GM18517 (cell line): ENCODE measurements around the gene APOC1.
"Not testable (repeated sequence)": the region's sequence is repeated elsewhere in the genome, so short reads cannot be mapped to it uniquely, and the experiment has no call there.

Source experiments
- ATAC-seq: cut with Tn5 transposase; IDR thresholded peaks from one replicate; pipeline ENCODE4 v1.9.1; 2021; ENCODE audit warnings: mild to moderate bottlenecking, moderate library complexity; ENCODE audit not compliant: unreplicated experiment

APOC1 gene

DNA sequence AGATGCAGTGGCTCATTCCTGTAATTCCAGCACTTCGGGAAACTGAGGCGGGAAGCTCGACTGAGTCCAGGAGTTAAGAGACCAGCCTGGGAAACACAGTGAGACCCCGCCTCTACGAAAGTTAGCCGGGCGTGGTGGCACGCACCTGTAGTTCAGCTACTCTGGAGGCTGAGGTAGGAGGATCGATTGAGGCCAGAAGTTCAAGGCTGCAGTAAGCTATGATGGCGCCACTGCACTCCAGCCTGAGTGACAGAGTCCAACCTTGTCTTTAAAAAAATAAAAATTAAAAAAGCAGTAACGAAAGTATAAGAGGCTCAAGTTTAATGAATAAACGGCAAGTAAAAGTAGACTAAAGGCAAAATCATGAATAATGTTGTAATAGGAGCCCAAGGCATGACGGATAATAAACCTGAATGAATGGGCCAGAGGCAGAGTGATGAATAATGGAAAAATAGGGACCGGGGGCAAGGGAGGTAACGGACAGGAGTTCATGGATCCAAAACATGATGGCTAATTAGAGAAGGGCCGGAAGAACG lies 24.5 kb upstream of the APOC1 start:
- ATAC-seq = no peak

DNA sequence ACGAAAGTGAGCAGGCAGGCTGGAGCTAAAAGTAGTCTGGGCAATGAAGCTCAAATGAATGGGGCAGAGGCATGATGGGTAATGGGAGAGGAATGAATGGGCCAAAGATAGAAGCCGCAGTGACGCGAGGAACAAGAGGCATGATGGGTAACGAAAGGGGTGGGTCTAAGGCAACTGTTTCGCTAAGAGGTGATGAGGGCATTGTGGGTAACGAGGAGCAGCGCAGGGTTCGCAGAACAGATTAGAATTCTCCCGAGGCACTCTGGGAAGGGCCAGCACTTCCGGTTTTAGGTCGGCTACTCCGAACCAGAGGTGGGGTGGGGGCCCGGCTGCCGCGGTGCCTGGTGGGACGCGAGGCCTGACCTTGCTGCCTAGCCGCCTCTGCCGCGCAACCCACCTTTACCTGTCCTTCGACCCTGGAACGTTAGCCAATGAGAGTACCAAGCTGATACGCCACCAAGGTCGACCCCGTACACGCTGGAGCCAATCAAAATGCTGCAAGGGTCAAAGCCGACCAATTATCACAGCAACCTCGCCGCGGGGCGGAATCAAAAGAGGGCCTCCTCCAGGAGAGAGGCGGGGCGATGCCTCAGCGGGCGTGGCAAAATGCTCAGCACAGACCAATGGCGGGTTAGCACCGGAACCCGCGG lies 23.9 kb upstream of the APOC1 start:
- peak; percentile 82 for ATAC-seq

DNA sequence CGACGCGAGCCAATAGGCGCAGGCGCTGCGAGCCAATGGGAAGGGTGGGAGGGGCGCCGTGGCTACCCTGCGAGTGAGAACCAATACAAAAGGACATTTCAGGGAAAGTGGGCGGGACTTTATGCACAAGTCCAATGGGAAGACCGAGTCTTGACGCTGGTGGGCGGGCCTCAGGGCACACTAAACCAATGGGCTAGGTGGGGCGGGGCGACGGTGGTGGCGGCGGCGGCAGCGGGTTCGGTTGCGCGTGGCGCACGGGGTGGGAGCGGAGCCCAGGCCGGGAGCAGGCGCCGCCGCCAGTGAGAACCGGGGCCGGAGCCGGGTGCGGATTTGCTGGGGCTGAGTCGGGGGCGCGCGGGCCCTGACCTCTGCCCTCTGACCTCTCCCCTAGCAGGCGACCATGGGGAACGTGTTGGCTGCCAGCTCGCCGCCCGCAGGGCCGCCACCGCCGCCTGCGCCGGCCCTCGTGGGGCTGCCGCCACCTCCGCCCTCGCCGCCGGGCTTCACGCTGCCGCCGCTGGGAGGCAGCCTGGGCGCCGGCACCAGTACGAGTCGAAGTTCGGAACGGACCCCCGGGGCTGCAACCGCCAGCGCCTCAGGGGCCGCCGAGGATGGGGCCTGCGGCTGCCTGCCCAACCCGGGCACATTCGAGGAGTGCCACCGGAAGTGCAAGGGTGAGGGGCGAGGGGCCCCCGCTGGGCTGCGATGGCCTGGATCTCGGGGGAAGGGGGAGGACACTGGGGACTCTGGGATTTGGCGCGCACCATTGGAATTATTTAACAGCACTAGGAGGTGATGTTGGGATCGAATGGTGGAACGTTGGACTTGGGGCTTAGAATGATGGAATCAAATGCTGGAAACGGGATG lies 23.2 kb upstream of the APOC1 start, which contains the start of gene TOMM40:
TOMM40 (plus strand) TSS at position 239 of the 867 bp plus-strand sequence; CDS start at position 401, 162 bp downstream.
- ATAC-seq = peak; percentile 70

DNA sequence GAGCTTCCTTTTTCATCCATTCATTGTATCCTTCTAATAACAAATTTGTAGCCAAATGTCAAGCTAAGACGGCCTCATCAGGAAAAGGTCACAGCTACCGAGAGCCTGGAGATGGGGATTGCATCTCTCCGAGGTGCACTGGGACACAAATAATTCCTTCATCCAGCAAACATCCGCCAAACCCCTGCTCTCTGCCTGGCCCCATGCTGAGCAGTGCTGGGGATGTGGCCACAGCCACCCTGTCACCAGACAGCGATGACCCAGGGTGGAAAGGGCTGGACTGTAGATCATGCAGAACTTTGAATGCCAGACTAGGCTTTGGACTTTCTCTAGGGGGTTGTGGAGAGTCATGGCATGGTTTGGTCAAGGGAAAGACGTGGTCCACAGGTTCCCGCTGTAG lies 21.5 kb upstream of the APOC1 start:
- no peak for ATAC-seq

DNA sequence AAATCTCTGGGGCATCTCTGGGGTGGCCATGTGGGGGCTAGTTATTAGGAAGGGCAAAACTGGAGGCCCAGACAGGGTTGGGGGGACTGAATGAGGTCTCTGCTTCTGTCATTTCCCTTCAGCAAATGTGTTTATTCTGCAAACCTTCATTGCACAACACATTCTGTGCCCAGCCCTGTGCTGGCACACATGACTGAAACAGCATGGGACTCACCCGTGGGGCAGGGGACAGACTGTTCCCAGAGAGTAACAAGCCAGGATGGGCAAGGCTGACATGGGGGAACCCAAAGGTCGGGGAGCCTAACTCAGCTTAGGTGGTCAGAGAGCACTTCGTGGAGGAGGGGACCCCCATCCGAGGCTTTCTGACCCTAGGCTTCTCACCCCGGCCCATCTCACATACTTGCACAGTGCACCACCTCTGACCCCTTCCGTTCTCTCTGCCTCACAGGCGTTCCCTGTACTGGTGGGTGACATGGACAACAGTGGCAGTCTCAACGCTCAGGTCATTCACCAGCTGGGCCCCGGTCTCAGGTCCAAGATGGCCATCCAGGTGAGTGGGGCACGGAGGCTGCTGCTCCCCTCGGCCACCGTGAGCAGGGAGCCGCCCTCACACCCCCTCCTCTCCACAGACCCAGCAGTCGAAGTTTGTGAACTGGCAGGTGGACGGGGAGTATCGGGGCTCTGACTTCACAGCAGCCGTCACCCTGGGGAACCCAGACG lies 20.9 kb upstream of the APOC1 start:
- ATAC-seq = no peak

DNA sequence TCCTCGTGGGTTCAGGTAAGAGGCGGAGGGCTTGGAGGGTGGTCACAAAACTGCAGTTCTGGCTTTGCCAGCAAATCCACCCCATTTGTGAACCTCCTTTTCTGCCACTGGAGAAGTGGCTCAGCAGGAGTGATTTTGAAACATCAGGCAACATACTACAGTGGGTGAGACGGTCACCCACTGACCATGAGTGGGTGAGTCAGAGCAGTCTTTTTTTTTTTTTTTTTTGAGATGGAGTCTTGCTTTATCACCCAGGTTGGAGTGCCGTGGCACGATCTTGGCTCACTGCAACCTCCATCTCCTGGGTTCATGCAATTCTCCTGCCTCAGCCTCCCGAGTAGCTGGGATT lies 20.4 kb upstream of the APOC1 start:
- no peak for ATAC-seq

DNA sequence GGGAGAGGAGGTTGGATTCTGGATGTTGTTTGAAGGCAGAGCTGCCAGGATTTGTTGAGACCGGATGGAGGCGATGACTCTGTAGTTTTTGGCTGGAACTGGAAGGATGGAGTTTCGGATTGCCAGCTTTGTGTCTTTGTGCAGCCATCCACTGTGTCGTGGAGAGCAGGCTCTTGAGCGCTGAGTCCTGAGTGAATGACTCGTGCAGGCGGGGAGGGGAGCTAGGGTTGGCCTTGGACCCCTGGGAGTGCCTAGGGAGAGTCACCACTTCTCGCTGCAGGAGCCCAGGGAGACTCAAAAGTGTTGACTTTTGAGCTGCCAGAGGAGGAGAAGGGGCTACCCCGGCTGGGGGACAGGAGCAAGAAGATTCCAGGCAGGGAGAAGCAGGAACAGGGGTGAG lies 19.5 kb upstream of the APOC1 start:
- ATAC-seq = no peak

DNA sequence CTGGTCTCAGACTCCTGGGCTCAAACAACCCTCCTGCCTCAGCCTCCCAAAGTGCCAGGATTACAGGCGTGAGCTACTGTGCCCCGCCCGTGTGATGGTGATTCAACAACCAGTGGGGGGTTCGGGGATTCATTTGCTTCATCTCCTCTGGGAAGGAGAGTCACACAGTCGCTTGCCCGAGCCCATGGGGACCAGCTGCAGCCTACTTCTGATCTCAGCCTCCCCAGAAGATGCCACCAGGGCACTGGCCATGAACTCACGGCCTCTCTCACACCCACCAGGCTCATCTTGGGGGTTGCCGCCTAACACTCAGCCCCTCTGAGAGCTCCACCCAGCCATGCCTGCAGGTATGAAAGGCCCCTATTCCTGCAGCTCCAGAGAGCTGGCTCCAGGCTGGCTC lies 16.6 kb upstream of the APOC1 start:
- no peak for ATAC-seq

DNA sequence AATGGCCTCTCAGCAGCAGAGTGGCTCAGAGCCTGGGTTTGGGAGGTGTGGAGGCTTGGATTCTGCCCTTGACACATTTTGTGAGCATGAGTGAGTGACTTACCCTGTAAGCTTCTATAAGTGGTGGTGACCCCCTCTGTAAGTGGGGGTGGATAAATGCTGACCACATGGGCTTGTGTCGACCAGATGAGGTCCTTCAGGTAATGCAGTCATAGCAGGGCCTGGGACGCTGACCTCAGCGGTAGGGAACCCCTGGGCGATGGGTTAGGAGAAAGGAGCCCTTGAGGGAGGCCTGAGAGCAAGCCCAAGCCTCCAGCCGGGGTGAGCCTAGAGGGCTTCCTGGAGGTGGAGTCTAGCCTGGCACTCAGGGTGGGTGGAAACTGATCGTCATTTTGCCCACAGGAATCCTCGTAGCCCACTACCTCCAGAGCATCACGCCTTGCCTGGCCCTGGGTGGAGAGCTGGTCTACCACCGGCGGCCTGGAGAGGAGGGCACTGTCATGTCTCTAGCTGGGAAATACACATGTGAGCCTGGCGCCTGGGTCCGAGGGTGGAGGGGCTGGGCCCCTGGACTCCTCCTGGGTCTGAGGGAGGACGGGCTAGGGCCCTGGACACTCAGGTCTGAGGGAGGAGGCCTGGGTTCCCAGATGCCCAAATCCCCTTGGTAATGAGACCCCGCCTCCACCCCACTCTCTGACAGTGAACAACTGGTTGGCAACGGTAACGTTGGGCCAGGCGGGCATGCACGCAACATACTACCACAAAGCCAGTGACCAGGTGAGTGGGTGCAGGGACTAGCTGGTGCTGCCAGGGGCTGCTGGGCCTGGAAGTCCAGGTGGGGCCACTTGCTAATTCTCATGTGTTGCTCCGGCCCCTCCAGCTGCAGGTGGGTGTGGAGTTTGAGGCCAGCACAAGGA lies 13.8 kb upstream of the APOC1 start:
- ATAC-seq = no peak

DNA sequence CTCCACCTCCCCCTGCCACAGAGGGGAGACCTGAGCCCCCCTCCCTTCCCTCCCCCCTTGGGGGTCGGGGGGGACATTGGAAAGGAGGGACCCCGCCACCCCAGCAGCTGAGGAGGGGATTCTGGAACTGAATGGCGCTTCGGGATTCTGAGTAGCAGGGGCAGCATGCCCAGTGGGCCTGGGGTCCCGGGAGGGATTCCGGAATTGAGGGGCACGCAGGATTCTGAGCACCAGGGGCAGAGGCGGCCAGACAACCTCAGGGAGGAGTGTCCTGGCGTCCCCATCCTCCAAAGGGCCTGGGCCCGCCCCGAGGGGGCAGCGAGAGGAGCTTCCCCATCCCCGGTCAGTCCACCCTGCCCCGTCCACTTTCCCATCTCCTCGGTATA lies 11.2 kb upstream of the APOC1 start:
- no peak for ATAC-seq

DNA sequence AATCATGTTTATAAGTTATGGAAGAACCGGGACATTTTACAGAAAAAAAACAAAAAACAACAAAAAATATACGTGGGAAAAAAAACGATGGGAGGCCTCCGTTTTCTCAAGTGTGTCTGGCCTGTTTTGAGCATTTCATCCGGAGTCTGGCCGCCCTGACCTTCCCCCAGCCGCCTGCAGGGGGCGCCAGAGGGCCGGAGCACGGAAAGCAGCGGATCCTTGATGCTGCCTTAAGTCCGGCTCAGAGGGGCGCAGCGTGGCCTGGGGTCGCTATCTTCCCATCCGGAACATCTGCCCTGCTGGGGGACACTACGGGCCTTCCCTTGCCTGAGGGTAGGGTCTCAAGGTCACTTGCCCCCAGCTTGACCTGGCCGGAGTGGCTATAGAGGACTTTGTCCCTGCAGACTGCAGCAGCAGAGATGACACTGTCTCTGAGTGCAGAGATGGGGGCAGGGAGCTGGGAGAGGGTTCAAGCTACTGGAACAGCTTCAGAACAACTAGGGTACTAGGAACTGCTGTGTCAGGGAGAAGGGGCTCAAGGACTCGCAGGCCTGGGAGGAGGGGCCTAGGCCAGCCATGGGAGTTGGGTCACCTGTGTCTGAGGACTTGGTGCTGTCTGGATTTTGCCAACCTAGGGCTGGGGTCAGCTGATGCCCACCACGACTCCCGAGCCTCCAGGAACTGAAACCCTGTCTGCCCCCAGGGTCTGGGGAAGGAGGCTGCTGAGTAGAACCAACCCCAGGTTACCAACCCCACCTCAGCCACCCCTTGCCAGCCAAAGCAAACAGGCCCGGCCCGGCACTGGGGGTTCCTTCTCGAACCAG lies 10.6 kb upstream of the APOC1 start:
- no peak for ATAC-seq

DNA sequence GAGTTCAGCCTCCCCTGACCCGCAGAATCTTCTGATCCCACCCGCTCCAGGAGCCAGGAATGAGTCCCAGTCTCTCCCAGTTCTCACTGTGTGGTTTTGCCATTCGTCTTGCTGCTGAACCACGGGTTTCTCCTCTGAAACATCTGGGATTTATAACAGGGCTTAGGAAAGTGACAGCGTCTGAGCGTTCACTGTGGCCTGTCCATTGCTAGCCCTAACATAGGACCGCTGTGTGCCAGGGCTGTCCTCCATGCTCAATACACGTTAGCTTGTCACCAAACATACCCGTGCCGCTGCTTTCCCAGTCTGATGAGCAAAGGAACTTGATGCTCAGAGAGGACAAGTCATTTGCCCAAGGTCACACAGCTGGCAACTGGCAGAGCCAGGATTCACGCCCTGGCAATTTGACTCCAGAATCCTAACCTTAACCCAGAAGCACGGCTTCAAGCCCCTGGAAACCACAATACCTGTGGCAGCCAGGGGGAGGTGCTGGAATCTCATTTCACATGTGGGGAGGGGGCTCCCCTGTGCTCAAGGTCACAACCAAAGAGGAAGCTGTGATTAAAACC lies 9.9 kb upstream of the APOC1 start:
- ATAC-seq = no peak

DNA sequence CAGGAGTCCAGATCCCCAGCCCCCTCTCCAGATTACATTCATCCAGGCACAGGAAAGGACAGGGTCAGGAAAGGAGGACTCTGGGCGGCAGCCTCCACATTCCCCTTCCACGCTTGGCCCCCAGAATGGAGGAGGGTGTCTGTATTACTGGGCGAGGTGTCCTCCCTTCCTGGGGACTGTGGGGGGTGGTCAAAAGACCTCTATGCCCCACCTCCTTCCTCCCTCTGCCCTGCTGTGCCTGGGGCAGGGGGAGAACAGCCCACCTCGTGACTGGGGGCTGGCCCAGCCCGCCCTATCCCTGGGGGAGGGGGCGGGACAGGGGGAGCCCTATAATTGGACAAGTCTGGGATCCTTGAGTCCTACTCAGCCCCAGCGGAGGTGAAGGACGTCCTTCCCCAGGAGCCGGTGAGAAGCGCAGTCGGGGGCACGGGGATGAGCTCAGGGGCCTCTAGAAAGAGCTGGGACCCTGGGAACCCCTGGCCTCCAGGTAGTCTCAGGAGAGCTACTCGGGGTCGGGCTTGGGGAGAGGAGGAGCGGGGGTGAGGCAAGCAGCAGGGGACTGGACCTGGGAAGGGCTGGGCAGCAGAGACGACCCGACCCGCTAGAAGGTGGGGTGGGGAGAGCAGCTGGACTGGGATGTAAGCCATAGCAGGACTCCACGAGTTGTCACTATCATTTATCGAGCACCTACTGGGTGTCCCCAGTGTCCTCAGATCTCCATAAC lies 8.8 kb upstream of the APOC1 start, which contains the start of gene APOE:
APOE (plus strand) TSS at position 360 of the 724 bp plus-strand sequence. CDS start 829 bp downstream, outside the sequence.
- ATAC-seq = no peak

DNA sequence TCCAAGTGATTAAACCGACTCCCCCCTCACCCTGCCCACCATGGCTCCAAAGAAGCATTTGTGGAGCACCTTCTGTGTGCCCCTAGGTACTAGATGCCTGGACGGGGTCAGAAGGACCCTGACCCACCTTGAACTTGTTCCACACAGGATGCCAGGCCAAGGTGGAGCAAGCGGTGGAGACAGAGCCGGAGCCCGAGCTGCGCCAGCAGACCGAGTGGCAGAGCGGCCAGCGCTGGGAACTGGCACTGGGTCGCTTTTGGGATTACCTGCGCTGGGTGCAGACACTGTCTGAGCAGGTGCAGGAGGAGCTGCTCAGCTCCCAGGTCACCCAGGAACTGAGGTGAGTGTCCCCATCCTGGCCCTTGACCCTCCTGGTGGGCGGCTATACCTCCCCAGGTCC lies 6.8 kb upstream of the APOC1 start:
- no peak for ATAC-seq

DNA sequence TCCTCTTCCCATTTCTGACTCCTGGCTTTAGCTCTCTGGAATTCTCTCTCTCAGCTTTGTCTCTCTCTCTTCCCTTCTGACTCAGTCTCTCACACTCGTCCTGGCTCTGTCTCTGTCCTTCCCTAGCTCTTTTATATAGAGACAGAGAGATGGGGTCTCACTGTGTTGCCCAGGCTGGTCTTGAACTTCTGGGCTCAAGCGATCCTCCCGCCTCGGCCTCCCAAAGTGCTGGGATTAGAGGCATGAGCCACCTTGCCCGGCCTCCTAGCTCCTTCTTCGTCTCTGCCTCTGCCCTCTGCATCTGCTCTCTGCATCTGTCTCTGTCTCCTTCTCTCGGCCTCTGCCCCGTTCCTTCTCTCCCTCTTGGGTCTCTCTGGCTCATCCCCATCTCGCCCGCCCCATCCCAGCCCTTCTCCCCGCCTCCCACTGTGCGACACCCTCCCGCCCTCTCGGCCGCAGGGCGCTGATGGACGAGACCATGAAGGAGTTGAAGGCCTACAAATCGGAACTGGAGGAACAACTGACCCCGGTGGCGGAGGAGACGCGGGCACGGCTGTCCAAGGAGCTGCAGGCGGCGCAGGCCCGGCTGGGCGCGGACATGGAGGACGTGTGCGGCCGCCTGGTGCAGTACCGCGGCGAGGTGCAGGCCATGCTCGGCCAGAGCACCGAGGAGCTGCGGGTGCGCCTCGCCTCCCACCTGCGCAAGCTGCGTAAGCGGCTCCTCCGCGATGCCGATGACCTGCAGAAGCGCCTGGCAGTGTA lies 6.2 kb upstream of the APOC1 start:
- no peak for ATAC-seq

DNA sequence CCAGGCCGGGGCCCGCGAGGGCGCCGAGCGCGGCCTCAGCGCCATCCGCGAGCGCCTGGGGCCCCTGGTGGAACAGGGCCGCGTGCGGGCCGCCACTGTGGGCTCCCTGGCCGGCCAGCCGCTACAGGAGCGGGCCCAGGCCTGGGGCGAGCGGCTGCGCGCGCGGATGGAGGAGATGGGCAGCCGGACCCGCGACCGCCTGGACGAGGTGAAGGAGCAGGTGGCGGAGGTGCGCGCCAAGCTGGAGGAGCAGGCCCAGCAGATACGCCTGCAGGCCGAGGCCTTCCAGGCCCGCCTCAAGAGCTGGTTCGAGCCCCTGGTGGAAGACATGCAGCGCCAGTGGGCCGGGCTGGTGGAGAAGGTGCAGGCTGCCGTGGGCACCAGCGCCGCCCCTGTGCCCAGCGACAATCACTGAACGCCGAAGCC lies 5.6 kb upstream of the APOC1 start:
- ATAC-seq = no peak

DNA sequence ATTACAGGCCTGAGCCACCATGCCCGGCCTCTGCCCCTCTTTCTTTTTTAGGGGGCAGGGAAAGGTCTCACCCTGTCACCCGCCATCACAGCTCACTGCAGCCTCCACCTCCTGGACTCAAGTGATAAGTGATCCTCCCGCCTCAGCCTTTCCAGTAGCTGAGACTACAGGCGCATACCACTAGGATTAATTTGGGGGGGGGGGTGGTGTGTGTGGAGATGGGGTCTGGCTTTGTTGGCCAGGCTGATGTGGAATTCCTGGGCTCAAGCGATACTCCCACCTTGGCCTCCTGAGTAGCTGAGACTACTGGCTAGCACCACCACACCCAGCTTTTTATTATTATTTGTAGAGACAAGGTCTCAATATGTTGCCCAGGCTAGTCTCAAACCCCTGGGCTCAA lies 4.6 kb upstream of the APOC1 start:
- ATAC-seq = no peak

DNA sequence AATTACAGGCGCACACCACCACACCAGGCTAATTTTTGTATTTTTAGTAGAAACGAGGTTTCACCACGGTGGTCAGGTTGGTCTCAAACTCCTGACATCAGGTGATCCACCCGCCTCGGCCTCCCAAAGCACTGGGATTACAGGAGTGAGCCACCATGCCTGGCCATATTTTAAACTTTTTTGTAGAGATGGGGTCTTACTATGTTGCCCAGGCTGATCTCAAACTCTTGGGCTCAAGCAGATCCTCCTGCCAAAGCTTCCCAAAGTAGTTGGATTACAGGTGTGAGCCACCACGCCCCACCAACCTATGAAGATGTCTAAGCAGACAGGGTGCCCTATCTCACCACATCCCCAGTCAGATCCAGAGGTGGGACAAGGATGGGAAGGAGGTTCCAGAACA lies 2.5 kb upstream of the APOC1 start:
- ATAC-seq = not testable (repeated sequence)
